Thymus (tissue), 11 donors: ENCODE measurements around the gene E4F1. TPM values are rescaled to one million over a fixed set of nuclear protein-coding genes. Genes with fewer than 3 reads are reported as not detected.

Source experiments
- DNase-seq, 9 donors: peaks; one replicate each; pipeline ENCODE4 v3.0.0-alpha.2; 2013; ENCODE audit warnings: low spot score in 9 of 9, low read depth in 6 of 9, missing footprints in 1 of 9
- H3K27ac ChIP-seq, 2 donors: one replicate each; pipeline ENCODE4 v1.5.1; 2013; ENCODE audit warnings: control low read depth in 1 of 2, low read depth in 1 of 2, low read length in 1 of 2, mild to moderate bottlenecking in 1 of 2, moderate library complexity in 1 of 2
- H3K27me3 ChIP-seq, 2 donors: one replicate each; pipeline ENCODE4 v1.5.1; 2013; ENCODE audit warnings: low read length in 1 of 2; ENCODE audit not compliant: control insufficient read depth in 2 of 2, insufficient read depth in 1 of 2
- H3K36me3 ChIP-seq, 2 donors: one replicate each; pipeline ENCODE4 v1.5.1; 2013; ENCODE audit warnings: low read length in 1 of 2, mild to moderate bottlenecking in 1 of 2, moderate library complexity in 1 of 2; ENCODE audit not compliant: control insufficient read depth in 2 of 2, insufficient read depth in 2 of 2
- H3K4me1 ChIP-seq, 2 donors: one replicate each; pipeline ENCODE4 v1.5.1; 2013; ENCODE audit warnings: low read length in 2 of 2; ENCODE audit not compliant: control insufficient read depth in 2 of 2, insufficient read depth in 2 of 2
- H3K4me3 ChIP-seq, 2 donors: one replicate each; pipeline ENCODE4 v1.5.1; 2013; ENCODE audit warnings: low read length in 2 of 2, control low read depth in 1 of 2, mild to moderate bottlenecking in 1 of 2
- H3K9me3 ChIP-seq, 2 donors: one replicate each; pipeline ENCODE4 v1.5.1; 2013; ENCODE audit warnings: low read length in 1 of 2, mild to moderate bottlenecking in 1 of 2; ENCODE audit not compliant: control insufficient read depth in 2 of 2, insufficient read depth in 1 of 2
- WGBS: extraction: QIAGEN DNeasy Blood & Tissue Kit; methylation state at CpG from one replicate; pipeline ENCODE4 v1.1.7; 2013; 5-methylcytosine and 5-hydroxymethylcytosine counted together
- polyA plus RNA-seq: library from polyadenylated mRNA; stranded (reverse); fragments of 200-250 nt; gene quantifications from one replicate; pipeline ENCODE4 v1.2.3, GENCODE V29; 2013
- total RNA-seq: library from RNA; stranded (reverse); fragments of 120-200 nt; gene quantifications from one replicate; pipeline ENCODE4 v1.2.4, GENCODE V29; 2013
- donor health status: healthy.

E4F1 gene
- total and polyA plus RNA-seq, 2 donors = 26.5 to 42.3 TPM

DNA sequence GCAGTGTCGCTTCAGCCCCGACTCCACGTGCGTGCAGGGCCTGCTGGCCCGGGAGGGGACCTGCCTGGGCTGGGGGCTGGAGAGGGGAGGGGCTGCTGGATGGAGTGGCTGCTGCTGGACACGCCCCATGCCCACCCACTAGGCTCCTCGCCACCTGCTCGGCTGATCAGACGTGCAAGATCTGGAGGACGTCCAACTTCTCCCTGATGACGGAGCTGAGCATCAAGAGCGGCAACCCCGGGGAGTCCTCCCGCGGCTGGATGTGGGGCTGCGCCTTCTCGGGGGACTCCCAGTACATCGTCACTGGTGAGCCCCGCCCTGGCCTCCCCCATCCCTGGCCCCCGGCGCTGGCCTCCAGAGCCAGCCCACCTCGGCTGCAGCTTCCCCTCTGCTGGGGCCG, 15.1 kb upstream of the E4F1 start:
- no peak for DNase-seq
- no peak overlapping the region for H3K4me3 ChIP-seq
- 97% methylated on average over 23 of the region's 23 CpGs for WGBS
- H3K9me3 ChIP-seq = peaks cover 0 to 3% of the 10 kb centered on the region in 2 donors
- peaks cover 41 to 47% of the 10 kb centered on the region in 2 donors for H3K36me3 ChIP-seq
- H3K27me3 ChIP-seq = no peaks in the 10 kb centered on the region
- H3K4me1 ChIP-seq = peaks cover 18 to 25% of the 10 kb centered on the region in 2 donors
- no peak overlapping the region for H3K27ac ChIP-seq

DNA sequence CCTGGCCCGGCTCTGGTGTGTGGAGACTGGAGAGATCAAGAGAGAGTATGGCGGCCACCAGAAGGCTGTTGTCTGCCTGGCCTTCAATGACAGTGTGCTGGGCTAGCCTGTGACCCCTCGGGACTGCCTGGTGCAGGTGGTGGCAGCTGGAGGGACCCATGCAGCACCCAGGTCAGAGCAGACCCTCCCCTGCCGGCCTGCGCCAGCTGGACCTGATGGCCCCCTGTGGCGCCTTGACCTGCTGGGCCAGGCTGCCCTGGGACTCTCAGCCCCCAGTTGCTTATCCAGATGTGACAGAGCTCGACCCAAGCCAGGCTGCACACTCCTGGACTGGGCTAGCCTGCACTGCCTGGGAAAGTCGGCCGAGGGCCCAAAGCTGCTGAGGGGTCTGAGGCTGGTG, 14.6 kb upstream of the E4F1 start:
- DNase-seq = no peak
- Histone ChIP-seq H3K36me3 (peaks cover 41 to 47% of the 10 kb centered on the region in 2 donors), H3K27ac (no peak overlapping the region), H3K27me3 (no peaks in the 10 kb centered on the region), H3K9me3 (peaks cover 0 to 3% of the 10 kb centered on the region in 2 donors), H3K4me1 (peaks cover 23 to 30% of the 10 kb centered on the region in 2 donors), H3K4me3 (no peak overlapping the region)
- WGBS = 98% methylated on average over 9 of the region's 9 CpGs

DNA sequence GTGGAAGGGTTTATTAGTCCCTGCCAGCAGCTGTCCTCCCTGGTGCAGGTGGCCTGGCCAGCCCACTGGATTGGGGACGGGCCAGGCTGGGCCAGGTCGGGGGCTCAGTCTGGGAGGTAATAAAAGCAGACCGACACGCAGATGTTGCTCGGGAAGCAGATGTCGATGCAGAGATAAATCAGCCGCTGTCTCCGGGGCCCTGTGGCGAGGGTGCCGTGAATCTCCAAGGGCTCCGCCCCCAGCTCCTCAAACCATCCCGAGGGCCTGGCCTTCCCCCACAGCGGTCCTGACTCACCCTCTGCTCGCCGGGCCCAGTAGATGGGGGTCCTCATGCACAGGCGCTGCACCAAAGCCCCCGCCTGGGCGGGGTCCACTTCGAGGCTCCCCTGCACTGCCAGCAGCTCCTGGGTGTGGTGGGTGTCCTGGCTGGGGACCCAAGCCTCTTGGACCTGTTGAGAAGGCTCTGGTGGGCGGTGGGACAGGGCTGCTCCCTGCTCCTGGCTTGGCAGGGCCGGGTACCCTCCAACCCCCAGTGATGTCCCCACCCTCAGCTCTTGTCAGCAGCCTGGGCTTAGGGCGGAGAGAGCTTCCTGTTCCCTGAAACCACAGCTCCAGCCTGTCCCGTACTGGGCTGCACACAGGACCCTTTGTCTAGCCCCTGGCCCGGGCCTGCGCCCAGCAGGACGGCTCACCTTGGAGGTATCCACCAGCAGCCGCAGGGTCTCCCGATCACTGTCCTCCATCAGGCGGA, 14.0 kb upstream of the E4F1 start:
- peaks cover 41 to 47% of the 10 kb centered on the region in 2 donors for H3K36me3 ChIP-seq
- 96% methylated on average over 29 of the region's 29 CpGs for WGBS
- peaks cover 0 to 3% of the 10 kb centered on the region in 2 donors for H3K9me3 ChIP-seq
- H3K27me3 ChIP-seq = no peaks in the 10 kb centered on the region
- DNase-seq = no peak
- peaks cover 23 to 31% of the 10 kb centered on the region in 2 donors for H3K4me1 ChIP-seq
- H3K4me3 ChIP-seq = no peak overlapping the region
- no peak overlapping the region for H3K27ac ChIP-seq

DNA sequence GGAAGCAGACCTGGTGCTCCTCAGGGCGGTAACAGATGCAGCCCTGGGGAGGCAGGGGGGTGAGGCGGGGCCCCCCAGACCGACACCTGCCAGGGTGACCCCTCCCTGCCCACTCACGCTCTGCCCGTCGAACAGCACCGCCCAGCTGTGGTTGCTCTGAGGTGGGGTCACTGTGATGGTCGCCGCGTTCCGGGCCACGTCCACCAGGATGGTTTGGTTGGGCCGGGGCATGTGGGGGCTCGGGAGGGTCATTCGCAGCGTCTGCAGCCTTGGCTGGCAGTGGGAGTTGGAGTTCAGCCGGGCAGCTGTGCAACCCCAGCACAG, 13.4 kb upstream of the E4F1 start:
- Histone ChIP-seq H3K4me3 (no peak overlapping the region), H3K27me3 (no peaks in the 10 kb centered on the region), H3K27ac (no peak overlapping the region), H3K4me1 (peaks cover 18 to 26% of the 10 kb centered on the region in 2 donors), H3K9me3 (peaks cover 0 to 3% of the 10 kb centered on the region in 2 donors), H3K36me3 (peaks cover 41 to 47% of the 10 kb centered on the region in 2 donors)
- DNase-seq = no peak
- 97% methylated on average over 17 of the region's 17 CpGs for WGBS

DNA sequence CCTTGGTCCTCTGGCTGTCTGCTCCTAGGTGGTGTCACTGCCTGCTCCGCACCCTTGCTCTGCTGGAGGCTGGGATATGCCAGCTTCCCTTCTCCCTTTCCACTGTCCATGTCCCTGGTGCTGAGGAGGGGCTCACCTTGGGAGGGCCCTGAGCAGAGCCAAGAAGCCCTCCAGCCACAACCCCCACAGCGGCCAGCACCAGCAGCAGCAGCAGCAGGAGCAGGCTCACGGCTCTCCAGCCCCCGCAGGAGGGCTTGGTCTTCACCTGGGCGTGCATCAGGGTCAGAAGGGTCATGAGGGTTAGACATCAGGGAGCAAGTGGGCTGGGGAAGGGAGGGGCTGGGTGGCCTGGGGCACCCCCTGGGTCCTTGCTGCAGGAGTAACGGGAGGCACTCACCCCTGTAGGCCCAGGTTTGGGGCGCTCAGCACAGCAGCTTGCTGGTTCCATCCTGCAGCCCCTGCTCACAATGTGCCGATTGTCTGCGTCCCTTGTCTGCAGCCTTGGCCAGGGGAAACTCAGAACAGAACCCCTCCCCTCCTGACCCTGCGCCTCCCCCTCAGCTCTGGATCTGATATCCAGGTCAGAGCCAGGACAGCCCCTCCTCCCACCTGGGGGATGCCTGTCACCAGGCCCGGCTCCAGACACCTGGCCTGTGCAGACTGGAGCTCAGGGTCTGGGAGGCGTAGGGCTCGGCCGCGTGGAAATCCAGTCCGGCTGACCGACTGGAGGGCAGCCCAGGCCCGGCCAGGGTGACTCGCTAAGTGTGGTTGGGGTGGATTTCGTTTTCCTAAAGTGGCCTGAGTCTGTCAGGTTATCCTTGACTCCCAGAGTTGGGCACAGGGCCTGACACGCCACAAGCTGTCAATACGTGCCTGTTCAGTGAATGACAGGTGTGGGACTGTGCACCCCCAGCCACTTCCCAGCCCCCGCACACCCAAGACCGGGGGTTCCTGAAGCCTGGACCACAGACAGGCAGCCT, 12.7 kb upstream of the E4F1 start, which contains the start of gene BRICD5:
Gene BRICD5, minus strand, starts transcription at position 478 of the 980 bp plus-strand sequence. Its CDS starts 30 bp downstream, at position 448.
- H3K27me3 ChIP-seq = no peaks in the 10 kb centered on the region
- 90% methylated on average over 24 of the region's 24 CpGs for WGBS
- peaks cover 0 to 3% of the 10 kb centered on the region in 2 donors for H3K9me3 ChIP-seq
- peaks cover 41 to 47% of the 10 kb centered on the region in 2 donors for H3K36me3 ChIP-seq
- H3K4me3 ChIP-seq = no peak within 1 kb of the TSS
- H3K27ac ChIP-seq = no peak within 1 kb of the TSS
- no peak for DNase-seq
- H3K4me1 ChIP-seq = peaks cover 18 to 25% of the 10 kb centered on the region in 2 donors

DNA sequence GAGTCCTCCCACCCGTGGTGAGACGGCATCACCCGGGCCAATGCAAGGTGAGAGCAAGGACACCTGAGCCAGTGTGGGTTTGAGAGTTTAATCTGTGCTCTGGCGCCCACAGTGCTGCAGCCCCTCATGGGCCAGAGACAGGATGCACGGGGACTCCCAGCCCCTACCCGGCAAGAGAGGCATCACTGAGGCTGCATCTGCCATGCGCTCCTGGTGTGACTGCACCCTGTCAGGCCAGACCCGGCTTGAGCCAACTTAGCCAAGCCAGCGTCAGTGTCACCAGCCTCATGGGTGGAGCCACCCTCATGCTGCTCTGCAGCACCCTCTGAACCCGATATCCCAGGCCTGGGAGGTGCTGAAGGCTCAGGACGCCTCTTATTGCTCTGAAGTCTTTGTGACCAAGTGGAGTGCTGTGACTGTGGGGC, 11.5 kb upstream of the E4F1 start:
- Histone ChIP-seq H3K9me3 (no peaks in the 10 kb centered on the region), H3K27me3 (no peaks in the 10 kb centered on the region), H3K4me3 (no peak overlapping the region), H3K4me1 (peaks cover 12 to 19% of the 10 kb centered on the region in 2 donors), H3K27ac (no peak overlapping the region), H3K36me3 (peaks cover 38 to 47% of the 10 kb centered on the region in 2 donors)
- no peak for DNase-seq
- WGBS = 97% methylated on average over 11 of the region's 11 CpGs

DNA sequence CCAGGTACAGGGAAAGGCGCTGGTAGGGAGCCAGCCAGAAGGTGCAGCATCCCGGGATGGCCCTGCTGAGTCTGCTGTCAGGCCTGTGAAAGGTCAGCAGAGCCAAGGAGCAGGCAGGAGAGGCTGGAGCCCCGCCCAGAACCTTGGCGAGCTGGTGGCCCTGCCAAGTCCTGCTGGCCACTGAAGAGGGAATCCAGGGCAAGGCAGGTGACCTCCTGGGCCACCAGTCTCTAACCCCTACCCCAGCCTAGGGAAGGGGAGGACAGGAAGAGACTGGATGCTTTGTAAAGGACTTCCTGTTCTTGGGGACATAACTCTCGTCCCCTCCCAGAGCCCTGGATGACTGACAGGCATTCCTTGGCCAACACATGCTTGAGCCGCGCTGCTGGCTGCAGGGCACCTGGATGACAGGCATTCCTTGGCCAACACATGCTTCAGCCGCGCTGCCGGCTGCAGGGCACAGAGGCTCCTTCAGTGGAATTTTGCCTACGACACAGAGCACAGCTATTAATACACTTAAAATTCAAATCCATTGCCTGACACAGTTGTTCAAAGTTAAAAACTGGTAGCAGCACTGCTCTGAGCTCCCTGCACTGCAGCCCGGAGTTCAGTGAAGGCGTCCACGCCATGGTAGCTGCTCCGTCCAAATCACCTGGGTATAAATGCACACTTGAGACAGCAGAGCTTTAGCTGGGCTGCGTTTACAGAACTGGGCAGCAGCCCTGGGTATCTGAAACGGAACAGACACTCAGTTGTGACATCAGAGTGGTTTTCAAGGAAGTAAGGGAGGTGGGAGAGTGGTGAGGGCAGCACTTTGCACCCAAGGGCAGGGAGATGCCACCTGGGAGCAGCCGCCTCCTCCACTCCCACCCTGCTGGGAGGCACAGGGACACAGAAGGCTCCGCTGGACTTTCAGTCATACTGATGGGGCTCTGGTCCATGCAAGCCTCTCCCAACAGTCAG, 10.7 kb upstream of the E4F1 start:
- WGBS = 93% methylated on average over 19 of the region's 19 CpGs
- Histone ChIP-seq H3K4me3 (peak overlapping the region; percentile 43 to 68), H3K9me3 (no peaks in the 10 kb centered on the region), H3K27ac (no peak overlapping the region), H3K36me3 (peaks cover 31 to 40% of the 10 kb centered on the region in 2 donors), H3K27me3 (no peaks in the 10 kb centered on the region), H3K4me1 (peaks cover 12 to 19% of the 10 kb centered on the region in 2 donors)
- no peak for DNase-seq
